H7 (cell line): ENCODE results near the gene DDX51. TPM values are rescaled to one million over a fixed set of nuclear protein-coding genes. Genes with fewer than 3 reads are reported as not detected.

Experiments
- DNase-seq: peaks from one replicate; pipeline ENCODE4 v3.0.0; 2012
- H3K27me3 ChIP-seq: 2 replicates; pipeline ENCODE4 v1.6.0; 2011; ENCODE audit warnings: mild to moderate bottlenecking, low read length; ENCODE audit not compliant: control insufficient read depth, insufficient read depth
- H3K36me3 ChIP-seq: replicated peaks from 2 replicates; pipeline ENCODE4 v1.5.1; 2011; ENCODE audit warnings: low read length; ENCODE audit not compliant: control insufficient read depth, insufficient read depth
- H3K4me3 ChIP-seq: 2 replicates; pipeline ENCODE4 v1.5.1; 2011; ENCODE audit warnings: low read depth, mild to moderate bottlenecking, control low read depth, low read length, moderate library complexity; ENCODE audit not compliant: insufficient read depth
- total RNA-seq: library from RNA; depleted of rRNA; stranded (reverse); fragments of >200 nt; shearing (Covaris generic); gene quantifications from 2 replicates; pipeline ENCODE4 v1.2.3, GENCODE V29; 2014; rRNA removed

DDX51 gene, protein sequence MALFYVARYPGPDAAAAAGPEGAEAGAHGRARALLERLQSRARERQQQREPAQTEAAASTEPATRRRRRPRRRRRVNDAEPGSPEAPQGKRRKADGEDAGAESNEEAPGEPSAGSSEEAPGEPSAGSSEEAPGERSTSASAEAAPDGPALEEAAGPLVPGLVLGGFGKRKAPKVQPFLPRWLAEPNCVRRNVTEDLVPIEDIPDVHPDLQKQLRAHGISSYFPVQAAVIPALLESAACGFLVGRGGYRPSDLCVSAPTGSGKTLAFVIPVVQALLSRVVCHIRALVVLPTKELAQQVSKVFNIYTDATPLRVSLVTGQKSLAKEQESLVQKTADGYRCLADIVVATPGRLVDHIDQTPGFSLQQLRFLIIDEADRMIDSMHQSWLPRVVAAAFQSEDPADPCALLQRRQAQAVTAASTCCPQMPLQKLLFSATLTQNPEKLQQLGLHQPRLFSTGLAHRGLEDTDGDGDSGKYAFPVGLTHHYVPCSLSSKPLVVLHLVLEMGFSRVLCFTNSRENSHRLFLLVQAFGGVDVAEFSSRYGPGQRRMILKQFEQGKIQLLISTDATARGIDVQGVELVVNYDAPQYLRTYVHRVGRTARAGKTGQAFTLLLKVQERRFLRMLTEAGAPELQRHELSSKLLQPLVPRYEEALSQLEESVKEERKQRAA
- total RNA-seq: 16.1 and 22.6 TPM in 2 replicates

DNA sequence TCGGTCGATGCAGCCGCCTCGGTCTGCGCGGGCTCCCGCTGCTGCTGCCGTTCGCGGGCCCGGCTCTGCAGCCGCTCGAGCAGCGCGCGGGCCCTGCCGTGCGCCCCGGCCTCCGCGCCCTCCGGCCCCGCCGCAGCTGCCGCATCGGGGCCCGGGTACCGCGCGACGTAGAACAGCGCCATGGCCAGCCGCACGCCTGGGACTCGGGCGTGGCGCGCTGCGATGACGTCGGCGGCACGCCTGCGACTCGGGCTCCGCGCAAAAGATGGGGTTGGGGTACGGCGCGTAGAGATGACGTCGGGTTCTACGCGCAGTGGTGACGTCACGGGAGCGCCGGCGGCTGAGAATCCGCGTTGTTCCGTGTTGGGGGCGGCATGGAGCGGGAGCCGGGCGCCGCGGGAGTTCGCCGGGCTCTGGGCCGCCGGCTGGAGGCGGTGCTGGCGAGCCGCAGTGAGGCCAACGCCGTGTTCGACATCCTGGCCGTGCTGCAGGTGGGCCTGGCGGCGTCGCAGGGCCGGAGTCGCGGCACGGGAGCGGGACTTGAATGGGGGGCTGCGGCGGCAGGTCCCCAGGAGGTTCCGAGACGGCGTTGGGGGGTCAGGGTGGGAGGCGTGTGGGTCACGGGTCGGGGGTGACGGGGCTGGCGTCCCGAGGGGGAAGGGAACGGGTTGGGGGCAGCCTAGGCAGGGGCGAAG lies at the start of gene DDX51, which contains the start of gene NOC4L:
TSS of gene DDX51 (minus strand) at position 205 of the 695 bp plus-strand sequence. CDS start at position 182, 23 bp downstream.
TSS of gene NOC4L (plus strand) at position 343 of the 695 bp plus-strand sequence. CDS start at position 375, 32 bp downstream.
- no peaks in the 10 kb centered on the region; the same call in 1 of the 2 replicates for H3K27me3 ChIP-seq
- DNase-seq: peak; percentile 99
- H3K36me3 ChIP-seq: peaks cover 24% of the 10 kb centered on the region
- peak within 1 kb of the TSS; percentile 81 for H3K4me3 ChIP-seq

DNA sequence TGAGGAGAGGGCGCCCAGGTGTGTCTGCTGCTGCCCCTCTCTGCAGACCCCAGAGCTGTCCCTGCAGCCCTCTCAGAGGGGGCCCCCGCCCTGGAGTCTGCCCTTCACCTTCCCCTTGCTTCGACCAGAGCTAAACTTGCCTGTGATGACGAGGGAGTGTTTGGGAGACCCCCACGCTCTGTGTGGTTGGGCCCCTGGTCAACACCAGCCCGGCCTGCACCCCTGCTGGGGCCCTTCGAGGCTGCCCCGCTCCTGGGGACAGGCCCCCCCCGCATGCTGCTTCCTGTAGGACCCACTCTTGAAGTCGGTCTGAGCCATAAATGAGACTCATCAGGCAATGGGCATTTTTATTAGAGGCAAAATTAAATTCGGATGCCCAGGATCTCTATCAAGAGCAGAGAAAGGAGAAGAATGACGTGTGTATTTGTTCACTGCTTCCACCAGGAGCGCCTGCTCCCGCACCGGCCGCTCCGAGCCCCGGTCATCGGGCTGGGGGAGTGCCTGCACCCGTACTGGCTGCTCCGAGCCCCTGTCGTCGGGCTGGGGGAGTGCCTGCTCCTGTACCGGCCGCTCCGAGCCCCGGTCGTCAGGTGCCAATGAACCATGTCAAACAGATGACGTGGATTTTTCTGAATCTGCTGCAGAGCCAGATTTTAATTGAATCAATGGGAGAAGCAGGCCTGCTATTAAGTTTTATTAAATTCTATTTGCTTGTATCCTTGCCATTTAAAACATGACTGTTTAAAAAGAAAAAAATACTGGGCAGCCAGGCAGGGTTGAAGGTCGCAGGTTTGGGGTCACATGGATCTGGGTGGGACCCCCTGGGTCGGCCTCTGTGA lies 47.8 kb upstream of the DDX51 start:
- DNase-seq: peak; percentile 85
- H3K27me3 ChIP-seq: peaks cover 22% of the 10 kb centered on the region

DNA sequence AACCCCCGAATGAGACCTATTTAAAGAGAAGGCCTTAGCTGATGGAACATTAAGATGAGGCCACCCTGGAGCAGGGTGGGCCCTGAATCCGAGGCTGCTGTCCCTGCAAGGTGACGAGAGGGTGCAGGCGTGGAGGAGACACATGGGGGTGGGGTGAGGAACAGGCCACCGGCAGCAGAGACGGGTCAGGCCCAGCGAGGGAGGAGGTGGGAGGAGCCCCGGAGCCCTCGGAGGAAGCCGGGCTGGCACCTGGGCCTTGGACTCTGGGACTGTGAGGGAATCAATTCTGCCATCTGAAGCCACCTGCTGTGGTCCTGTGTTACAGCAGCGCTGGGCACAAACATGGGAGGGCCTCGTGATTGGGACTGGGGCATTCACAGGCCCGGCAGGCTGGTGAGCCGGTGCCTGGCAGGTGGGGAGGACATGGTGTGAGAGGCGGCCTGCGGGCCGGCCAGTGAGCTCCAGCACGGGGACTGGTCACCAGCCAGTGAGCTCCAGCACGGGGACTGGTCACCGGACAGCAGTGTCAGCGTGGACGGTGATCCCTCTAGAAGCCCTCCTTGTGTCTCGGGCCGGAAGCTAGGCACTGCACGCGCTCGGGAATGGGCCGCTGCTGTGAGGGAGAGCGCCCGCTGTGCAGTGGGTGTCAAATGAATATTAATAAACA lies 46.8 kb upstream of the DDX51 start:
- peaks cover 22% of the 10 kb centered on the region for H3K27me3 ChIP-seq
- DNase-seq: peak; percentile 72
- no peak overlapping the region for H3K4me3 ChIP-seq
- H3K36me3 ChIP-seq: no peaks in the 10 kb centered on the region

More for the DNA sequence above, 47.8 kb upstream of the DDX51 start:
- Histone ChIP-seq H3K36me3 (no peaks in the 10 kb centered on the region), H3K4me3 (no peak overlapping the region)

DNA sequence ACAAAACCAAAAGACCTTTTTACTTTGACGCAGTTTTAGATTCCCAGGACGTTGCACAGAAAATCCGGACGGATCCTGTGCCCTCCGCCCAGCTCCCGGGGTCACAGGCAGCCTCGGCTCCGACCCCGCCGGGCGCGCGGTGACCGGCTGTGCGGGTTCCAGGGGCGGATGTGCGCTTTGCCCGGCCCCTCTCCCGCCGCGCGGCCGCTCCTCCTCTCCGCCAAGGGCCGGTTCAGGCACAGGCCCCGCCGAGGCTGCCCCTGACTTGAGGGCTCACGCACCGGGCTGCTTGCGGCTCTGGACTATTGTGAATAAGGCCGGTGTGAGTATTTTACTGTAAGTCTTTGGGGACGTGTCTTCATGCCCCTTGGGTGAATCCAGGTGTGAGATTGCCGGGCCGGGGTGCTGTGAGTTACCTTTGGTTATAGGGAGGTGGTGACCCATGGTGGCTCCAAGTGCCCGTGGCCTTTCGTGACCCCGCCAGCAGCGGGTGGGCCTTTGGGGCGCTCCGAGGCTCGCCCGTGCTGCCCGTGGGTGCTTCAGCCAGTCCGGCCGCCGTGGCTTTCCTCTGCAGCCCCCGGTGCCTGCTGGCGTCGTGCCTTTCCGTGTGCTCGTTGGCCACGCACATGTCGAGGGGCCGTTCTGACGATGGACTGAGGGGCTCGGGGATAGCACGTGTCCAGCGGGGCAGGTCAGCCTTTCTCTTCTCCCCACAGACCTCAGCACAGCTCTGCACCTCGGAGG lies 46.1 kb upstream of the DDX51 start:
- no peaks in the 10 kb centered on the region for H3K36me3 ChIP-seq
- peak; percentile 93 for DNase-seq
- peak overlapping the region; percentile 51 for H3K4me3 ChIP-seq
- peaks cover 22% of the 10 kb centered on the region for H3K27me3 ChIP-seq

DNA sequence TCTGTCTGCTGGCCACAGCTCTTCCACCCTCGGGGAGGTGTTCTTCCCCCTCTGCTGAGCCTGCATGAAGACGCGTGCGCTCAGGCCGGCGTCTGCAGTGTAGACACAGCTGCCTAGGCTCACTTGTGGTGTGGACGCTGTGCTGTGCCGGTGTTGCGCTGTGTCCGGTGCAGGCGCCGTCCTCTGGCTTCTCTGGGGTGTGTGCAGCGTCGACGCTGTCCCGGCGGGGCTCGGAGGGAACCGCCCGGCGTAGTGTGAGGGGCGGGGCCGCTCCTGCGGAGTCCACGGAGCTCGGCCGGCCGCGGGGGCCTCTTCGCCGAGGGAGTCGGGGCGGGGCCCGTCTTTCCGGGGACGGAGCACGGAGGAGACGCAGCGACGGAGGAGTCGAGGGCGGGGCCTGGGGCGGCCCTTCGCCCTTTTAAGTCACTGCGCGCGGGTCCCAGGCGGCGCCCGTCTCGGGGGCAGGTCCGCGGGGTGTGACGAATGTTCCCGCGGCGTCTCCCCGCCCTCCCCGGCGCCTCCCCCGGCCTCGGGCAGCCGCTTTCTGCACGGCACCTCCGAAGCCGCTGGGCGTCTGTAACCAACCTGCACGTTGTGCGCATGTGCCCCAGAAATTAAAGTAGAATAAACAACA lies 45.4 kb upstream of the DDX51 start:
- Histone ChIP-seq H3K4me3 (peak overlapping the region; percentile 51), H3K27me3 (peaks cover 22% of the 10 kb centered on the region), H3K36me3 (no peaks in the 10 kb centered on the region)
- peak; percentile 96 for DNase-seq

DNA sequence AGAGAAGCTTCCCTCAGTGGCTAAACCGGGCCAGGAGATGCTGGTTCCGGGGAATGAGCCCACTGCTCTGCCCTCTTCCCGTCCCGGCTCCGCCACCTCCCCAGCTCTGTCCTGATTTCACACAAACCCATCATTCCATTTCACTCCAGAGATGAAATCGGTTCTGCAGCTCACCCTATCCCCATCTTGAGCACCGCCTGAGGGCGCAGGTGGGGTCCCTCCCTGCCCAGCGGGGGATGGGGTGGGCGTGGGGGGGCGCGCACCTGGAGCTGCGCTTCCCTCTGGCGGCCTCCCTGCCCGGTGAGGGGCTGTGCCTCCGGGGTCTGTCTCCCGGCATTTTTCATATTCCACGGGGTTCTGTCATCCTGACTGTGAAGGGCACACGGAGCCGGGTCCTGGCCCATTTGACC lies 44.8 kb upstream of the DDX51 start:
- Histone ChIP-seq H3K36me3 (no peaks in the 10 kb centered on the region), H3K4me3 (peak overlapping the region; percentile 51), H3K27me3 (peaks cover 22% of the 10 kb centered on the region)
- peak; percentile 84 for DNase-seq

DNA sequence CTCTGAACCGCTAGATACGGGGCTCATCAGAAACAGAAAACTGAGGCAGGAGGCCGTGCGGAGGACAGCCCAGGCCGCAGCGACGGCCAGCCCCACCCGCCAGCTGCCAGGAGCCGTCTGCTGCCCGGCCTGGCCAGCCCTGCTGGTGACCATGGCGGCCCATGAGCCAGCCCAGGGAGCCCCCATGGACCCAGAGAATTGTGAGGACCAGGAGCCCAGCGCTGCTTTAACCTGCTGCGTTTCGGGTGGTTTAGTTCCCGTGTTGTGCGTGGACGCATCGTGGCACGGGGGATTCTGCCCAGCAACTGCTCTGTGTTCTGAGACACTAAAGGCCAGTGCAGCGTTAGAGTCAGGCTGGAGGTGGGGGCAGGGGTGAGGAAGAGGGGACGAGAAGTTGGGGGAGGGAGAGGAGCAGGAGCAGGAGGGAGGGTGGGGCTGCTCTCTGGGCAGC lies 44.4 kb upstream of the DDX51 start:
- peaks cover 22% of the 10 kb centered on the region for H3K27me3 ChIP-seq
- DNase-seq: no peak
- H3K4me3 ChIP-seq: no peak overlapping the region

DNA sequence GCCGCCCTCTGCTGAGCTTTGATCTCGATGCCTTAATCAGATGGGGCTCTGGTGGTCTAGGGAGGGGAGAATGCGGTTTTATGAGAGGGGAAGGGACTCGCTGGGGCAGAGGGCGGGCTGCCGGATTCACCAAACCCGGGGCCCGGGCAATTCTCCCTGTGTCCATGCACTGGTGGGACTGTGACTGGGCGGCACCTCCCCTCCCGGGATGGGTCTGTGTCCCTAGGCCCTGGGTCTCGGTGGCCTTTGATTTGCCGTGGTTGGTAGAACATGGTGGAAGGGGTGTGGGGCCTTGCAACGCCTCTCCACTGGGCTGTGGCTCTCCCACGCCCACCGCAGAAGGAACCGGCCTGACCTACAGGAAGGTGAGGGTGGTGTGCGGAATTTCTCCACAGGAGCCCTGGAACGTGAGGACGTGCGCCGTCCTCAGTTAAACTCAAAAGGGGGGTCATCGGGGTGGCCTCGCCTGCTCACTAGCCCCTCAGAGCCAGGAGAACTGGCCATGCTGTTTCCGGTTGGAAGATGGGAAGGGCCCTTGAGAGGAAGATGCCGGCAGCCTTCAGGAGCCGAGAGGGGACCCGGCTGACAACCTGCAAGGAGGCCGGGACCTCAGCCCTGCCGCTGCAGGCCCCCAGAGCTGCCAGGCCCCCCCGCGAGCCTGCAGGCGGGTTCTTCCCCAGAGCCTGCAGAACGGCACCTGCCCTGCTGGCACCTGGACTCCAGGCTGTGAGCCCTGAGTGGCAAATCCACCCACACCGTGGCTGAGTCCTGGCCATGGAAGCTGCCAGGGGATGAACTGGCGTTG lies 43.7 kb upstream of the DDX51 start:
- no peaks in the 10 kb centered on the region for H3K36me3 ChIP-seq
- H3K27me3 ChIP-seq: peaks cover 22% of the 10 kb centered on the region
- no peak for DNase-seq
- no peak overlapping the region for H3K4me3 ChIP-seq

More for the DNA sequence above, 44.4 kb upstream of the DDX51 start:
- no peaks in the 10 kb centered on the region for H3K36me3 ChIP-seq

DNA sequence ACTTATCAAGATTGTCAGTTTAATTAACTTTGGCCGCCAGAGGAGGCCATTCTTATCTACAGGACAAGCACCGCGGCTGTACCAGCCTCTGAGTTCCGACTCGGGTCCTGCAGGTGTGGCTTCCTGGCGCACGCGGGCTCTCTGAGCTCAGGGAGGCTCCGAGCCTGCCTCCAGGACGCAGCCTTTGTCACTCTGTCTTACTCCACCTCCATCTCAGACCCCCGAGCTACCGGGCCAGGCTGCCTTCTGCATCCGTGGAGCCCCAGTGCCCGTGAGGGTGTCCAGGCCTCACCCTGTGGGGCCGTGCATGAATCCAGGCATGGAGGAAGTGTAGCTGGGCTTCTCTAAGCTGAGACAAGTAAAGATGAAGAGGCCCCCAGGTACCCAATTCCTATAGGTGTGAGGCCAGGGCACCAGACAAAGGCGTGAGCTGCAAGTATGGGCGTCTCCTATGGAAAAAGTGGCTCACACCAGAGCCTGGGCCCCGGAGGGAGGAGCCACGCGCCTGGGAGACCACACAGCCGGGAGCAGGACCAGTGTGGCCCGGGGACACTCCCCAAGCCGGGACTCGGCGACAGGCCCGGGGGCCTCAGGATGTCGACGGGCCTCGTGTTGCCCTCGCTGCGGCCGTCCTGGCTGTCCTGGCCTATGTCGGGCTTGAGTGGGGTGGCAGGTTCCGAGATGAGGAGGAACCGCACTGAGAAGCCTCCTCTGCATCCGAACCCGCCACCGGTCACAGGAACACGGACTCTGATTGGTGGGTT lies 42.9 kb upstream of the DDX51 start:
- H3K4me3 ChIP-seq: no peak overlapping the region
- H3K36me3 ChIP-seq: no peaks in the 10 kb centered on the region
- H3K27me3 ChIP-seq: peaks cover 24% of the 10 kb centered on the region
- no peak for DNase-seq

DNA sequence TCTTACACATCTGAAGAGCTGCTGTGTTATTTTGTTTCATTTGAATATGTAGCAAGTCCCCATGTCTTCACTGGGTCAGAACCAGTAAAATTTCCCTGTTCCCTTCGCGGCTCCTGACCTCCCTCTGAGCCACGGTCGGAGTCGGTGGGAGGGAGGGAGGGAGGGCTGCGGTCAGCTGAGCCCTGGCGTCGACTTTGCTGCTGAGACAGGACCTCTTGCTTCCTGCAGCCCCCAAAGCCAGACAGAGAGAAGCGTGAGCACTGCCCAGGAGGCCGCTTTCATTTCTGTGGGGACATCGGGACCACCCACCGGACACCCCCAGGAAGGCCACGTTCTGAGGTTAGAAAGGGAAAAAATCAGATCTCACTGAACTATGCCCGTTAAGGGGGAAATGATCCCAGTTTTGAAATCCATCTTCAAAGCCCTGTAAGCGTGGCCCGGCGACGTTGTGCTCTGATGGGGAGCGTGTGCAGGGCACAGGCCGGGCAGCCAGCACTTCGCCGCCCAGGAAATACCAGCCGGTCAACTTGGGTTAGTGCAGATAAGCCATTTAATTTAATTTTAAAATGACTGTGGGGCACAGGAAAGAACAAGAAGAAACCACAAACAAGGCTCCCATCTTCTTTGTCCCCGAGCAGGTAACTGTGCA lies 42.2 kb upstream of the DDX51 start:
- no peak overlapping the region for H3K4me3 ChIP-seq
- peak; percentile 75 for DNase-seq
- no peaks in the 10 kb centered on the region for H3K36me3 ChIP-seq
- peaks cover 24% of the 10 kb centered on the region for H3K27me3 ChIP-seq

DNA sequence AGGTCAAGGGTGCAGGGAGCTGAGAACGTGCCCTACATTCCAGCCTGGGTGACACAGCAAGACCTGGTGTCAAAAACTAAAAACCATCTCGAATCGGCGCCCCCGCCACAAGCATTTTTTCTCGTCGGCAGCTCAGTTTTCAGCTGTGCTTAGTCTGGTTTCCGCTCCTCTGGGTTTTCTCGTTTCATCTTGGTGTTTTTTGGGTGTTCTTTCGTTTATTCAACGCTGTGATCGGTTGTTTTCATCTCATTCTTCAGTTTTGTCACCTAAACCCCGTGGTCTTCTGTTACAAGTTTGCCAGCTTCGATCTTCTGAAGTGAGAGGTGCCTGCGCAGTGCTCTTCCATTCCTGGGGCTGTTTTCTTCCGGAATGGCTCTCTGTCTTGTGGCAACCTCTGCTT lies 41.6 kb upstream of the DDX51 start:
- no peak for DNase-seq
- Histone ChIP-seq H3K36me3 (no peaks in the 10 kb centered on the region), H3K27me3 (peaks cover 21% of the 10 kb centered on the region), H3K4me3 (no peak overlapping the region)
